Testis (tissue), 2 donors: ENCODE data around the gene NEK7.

Experiments
- POLR2A ChIP-seq: fragments of 450-650 bp; IDR thresholded peaks from one replicate; pipeline ENCODE4 v1.6.1; 2017; ENCODE audit warnings: antibody characterized with exemption, mild to moderate bottlenecking, moderate library complexity
- TF ChIP-seq, protein P1 (sequence below), 3 experiments: fragments of 450-650 bp in 2 of 3; fragments of 200-600 bp in 1 of 3; sonication (generic) in 1 of 3; IDR thresholded peaks; one replicate each; pipeline ENCODE4 v1.5.1; 2016 to 2019; ENCODE audit warnings: antibody characterized with exemption in 3 of 3, mild to moderate bottlenecking in 2 of 3, moderate library complexity in 1 of 3

- TF ChIP-seq, protein P1, sequence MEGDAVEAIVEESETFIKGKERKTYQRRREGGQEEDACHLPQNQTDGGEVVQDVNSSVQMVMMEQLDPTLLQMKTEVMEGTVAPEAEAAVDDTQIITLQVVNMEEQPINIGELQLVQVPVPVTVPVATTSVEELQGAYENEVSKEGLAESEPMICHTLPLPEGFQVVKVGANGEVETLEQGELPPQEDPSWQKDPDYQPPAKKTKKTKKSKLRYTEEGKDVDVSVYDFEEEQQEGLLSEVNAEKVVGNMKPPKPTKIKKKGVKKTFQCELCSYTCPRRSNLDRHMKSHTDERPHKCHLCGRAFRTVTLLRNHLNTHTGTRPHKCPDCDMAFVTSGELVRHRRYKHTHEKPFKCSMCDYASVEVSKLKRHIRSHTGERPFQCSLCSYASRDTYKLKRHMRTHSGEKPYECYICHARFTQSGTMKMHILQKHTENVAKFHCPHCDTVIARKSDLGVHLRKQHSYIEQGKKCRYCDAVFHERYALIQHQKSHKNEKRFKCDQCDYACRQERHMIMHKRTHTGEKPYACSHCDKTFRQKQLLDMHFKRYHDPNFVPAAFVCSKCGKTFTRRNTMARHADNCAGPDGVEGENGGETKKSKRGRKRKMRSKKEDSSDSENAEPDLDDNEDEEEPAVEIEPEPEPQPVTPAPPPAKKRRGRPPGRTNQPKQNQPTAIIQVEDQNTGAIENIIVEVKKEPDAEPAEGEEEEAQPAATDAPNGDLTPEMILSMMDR (IDR thresholded peaks at IDR 0.05): no peak
- TF ChIP-seq POLR2A: no peak
Measured at GRCh38 chr1:198174297-198174696, 17.5 kb downstream of the NEK7 start.
